Progenitor cell of endocrine pancreas (in vitro differentiated cells): ENCODE data around the gene DLGAP3. TPM values are rescaled to one million over a fixed set of nuclear protein-coding genes. Genes with fewer than 3 reads are reported as not detected.

Experiments
- DNase-seq: peaks from one replicate; pipeline ENCODE4 v3.0.0; 2021; ENCODE audit warnings: low spot score; ENCODE audit not compliant: unreplicated experiment
- H3K27ac Mint-ChIP-seq: 2 replicates; pipeline ENCODE4 v1.8.0; 2021; ENCODE audit warnings: mild to moderate bottlenecking, moderate library complexity, mixed read lengths
- H3K27me3 Mint-ChIP-seq: 2 replicates; pipeline ENCODE4 v1.8.0; 2021; ENCODE audit warnings: mixed read lengths
- H3K36me3 Mint-ChIP-seq: 2 replicates; pipeline ENCODE4 v1.8.0; 2022; ENCODE audit warnings: mixed read lengths; ENCODE audit not compliant: insufficient read depth
- H3K4me1 Mint-ChIP-seq: 2 replicates; pipeline ENCODE4 v1.8.0; 2021; ENCODE audit warnings: low read depth, mixed read lengths
- H3K4me3 Mint-ChIP-seq: 2 replicates; pipeline ENCODE4 v1.8.0; 2021; ENCODE audit warnings: low read depth, mild to moderate bottlenecking, moderate library complexity, mixed read lengths
- H3K9me3 Mint-ChIP-seq: 2 replicates; pipeline ENCODE4 v1.8.0; 2021; ENCODE audit warnings: low read depth, mixed read lengths
- CTCF ChIP-seq: fragments of 200-600 bp; sonication (generic); IDR thresholded peaks from one replicate; pipeline ENCODE4 v1.5.0; 2021; ENCODE audit warnings: antibody characterized with exemption, mild to moderate bottlenecking; ENCODE audit not compliant: unreplicated experiment
- total RNA-seq: library from RNA; stranded (reverse); gene quantifications from 2 replicates; pipeline ENCODE4 v1.2.1, GENCODE V29; 2021

The DLGAP3 gene
- total RNA-seq, 1 donor from 2014 or later = 1.3 TPM

- no peaks in the 10 kb centered on the region for H3K4me1 Mint-ChIP-seq
- TF ChIP-seq CTCF = no peak
- peaks cover 47% of the 10 kb centered on the region for H3K27me3 Mint-ChIP-seq
- H3K4me3 Mint-ChIP-seq = no peak overlapping the region
- H3K9me3 Mint-ChIP-seq = no peaks in the 10 kb centered on the region
- DNase-seq = no peak
- no peaks in the 10 kb centered on the region for H3K36me3 Mint-ChIP-seq
- H3K27ac Mint-ChIP-seq = no peak overlapping the region
These were observed 25.0 kb downstream of the DLGAP3 start for GRCh38 chr1:34904236-34905097.

GRCh38 chr1:34901919-34902318 lies 27.5 kb downstream of the DLGAP3 start:
- no peaks in the 10 kb centered on the region for H3K36me3 Mint-ChIP-seq

GRCh38 chr1:34900775-34901502 lies 28.5 kb downstream of the DLGAP3 start:
- DNase-seq = no peak
- no peak for TF ChIP-seq CTCF
- Mint-ChIP-seq H3K4me1 (no peaks in the 10 kb centered on the region), H3K36me3 (no peaks in the 10 kb centered on the region), H3K9me3 (no peaks in the 10 kb centered on the region), H3K27ac (no peak overlapping the region), H3K4me3 (no peak overlapping the region), H3K27me3 (peaks cover 42% of the 10 kb centered on the region)

More at GRCh38 chr1:34901919-34902318, 27.5 kb downstream of the DLGAP3 start:
- Mint-ChIP-seq H3K27ac (no peak overlapping the region), H3K4me1 (no peaks in the 10 kb centered on the region), H3K4me3 (no peak overlapping the region), H3K9me3 (no peaks in the 10 kb centered on the region), H3K27me3 (peaks cover 42% of the 10 kb centered on the region)
- DNase-seq = no peak
- TF ChIP-seq CTCF = no peak

GRCh38 chr1:34899906-34900305 lies 29.5 kb downstream of the DLGAP3 start:
- no peak for DNase-seq
- peaks cover 42% of the 10 kb centered on the region for H3K27me3 Mint-ChIP-seq

More at GRCh38 chr1:34899906-34900305, 29.5 kb downstream of the DLGAP3 start:
- Mint-ChIP-seq H3K9me3 (no peaks in the 10 kb centered on the region), H3K27ac (no peak overlapping the region), H3K4me1 (no peaks in the 10 kb centered on the region), H3K4me3 (no peak overlapping the region), H3K36me3 (no peaks in the 10 kb centered on the region)
- TF ChIP-seq CTCF = no peak
